ENCODE results near the gene DYNC1H1.

DYNC1H1 gene

GRCh38 chr14:101953151-101953550 is 11.2 kb upstream of the DYNC1H1 start:
- Mint-ChIP-seq H3K27me3 (no peaks in the 10 kb centered on the region), H3K36me3 (peaks cover 1 to 15% of the 10 kb centered on the region in 2 donors), H3K4me1 (peaks cover 16 to 28% of the 10 kb centered on the region in 2 donors), H3K9me3 (peaks cover 0 to 1% of the 10 kb centered on the region in 2 donors), H3K4me3 (no peak overlapping the region), H3K27ac (no peak overlapping the region)
- no peak for ATAC-seq (replicated peaks)
- DNase-seq, result no peak

GRCh38 chr14:101954501-101954900 is 9.9 kb upstream of the DYNC1H1 start:
- ATAC-seq (replicated peaks), result no peak
- no peak for DNase-seq
- Mint-ChIP-seq H3K27ac (no peak overlapping the region), H3K4me1 (peaks cover 10 to 14% of the 10 kb centered on the region in 2 donors), H3K27me3 (peaks cover 0 to 4% of the 10 kb centered on the region in 2 donors), H3K4me3 (no peak overlapping the region), H3K9me3 (no peaks in the 10 kb centered on the region), H3K36me3 (peaks cover 1 to 8% of the 10 kb centered on the region in 2 donors)

- Mint-ChIP-seq H3K36me3 (peaks cover 0 to 4% of the 10 kb centered on the region in 2 donors), H3K4me1 (peaks cover 5 to 13% of the 10 kb centered on the region in 2 donors), H3K9me3 (no peaks in the 10 kb centered on the region), H3K27me3 (peaks cover 0 to 4% of the 10 kb centered on the region in 2 donors), H3K27ac (no peak overlapping the region), H3K4me3 (no peak overlapping the region)
- DNase-seq (no peak), ATAC-seq (replicated peaks) (no peak)
Measured at GRCh38 chr14:101955695-101956161, 8.6 kb upstream of the DYNC1H1 start.

- H3K27me3 Mint-ChIP-seq, result peaks cover 0 to 4% of the 10 kb centered on the region in 2 donors
- H3K27ac Mint-ChIP-seq, result no peak overlapping the region
- H3K9me3 Mint-ChIP-seq, result no peaks in the 10 kb centered on the region
- DNase-seq, result no peak
- peaks cover 5 to 14% of the 10 kb centered on the region in 2 donors for H3K4me1 Mint-ChIP-seq
- no peaks in the 10 kb centered on the region for H3K36me3 Mint-ChIP-seq
- no peak for ATAC-seq (replicated peaks)
- H3K4me3 Mint-ChIP-seq, result no peak overlapping the region
Measured at GRCh38 chr14:101956179-101956885, 8.0 kb upstream of the DYNC1H1 start.

GRCh38 chr14:101957406-101958234 is 6.8 kb upstream of the DYNC1H1 start:
- H3K9me3 Mint-ChIP-seq, result no peaks in the 10 kb centered on the region
- H3K4me1 Mint-ChIP-seq, result peaks cover 7 to 16% of the 10 kb centered on the region in 2 donors
- no peaks in the 10 kb centered on the region for H3K36me3 Mint-ChIP-seq
- H3K27me3 Mint-ChIP-seq, result peaks cover 0 to 4% of the 10 kb centered on the region in 2 donors
- DNase-seq (no peak), ATAC-seq (replicated peaks) (no peak)
- H3K4me3 Mint-ChIP-seq, result no peak overlapping the region
- H3K27ac Mint-ChIP-seq, result no peak overlapping the region

GRCh38 chr14:101958418-101959180 is 5.8 kb upstream of the DYNC1H1 start:
- no peaks in the 10 kb centered on the region for H3K36me3 Mint-ChIP-seq
- H3K4me3 Mint-ChIP-seq, result no peak overlapping the region
- H3K27me3 Mint-ChIP-seq, result peaks cover 0 to 4% of the 10 kb centered on the region in 2 donors
- H3K27ac Mint-ChIP-seq, result no peak overlapping the region
- H3K9me3 Mint-ChIP-seq, result no peaks in the 10 kb centered on the region
- ATAC-seq (replicated peaks) (no peak), DNase-seq (no peak)
- peaks cover 7 to 16% of the 10 kb centered on the region in 2 donors for H3K4me1 Mint-ChIP-seq

- no peaks in the 10 kb centered on the region for H3K36me3 Mint-ChIP-seq
- ATAC-seq (replicated peaks) (no peak), DNase-seq (no peak)
- H3K27me3 Mint-ChIP-seq, result peaks cover 0 to 4% of the 10 kb centered on the region in 2 donors
- H3K9me3 Mint-ChIP-seq, result no peaks in the 10 kb centered on the region
- H3K4me3 Mint-ChIP-seq, result no peak overlapping the region
- H3K27ac Mint-ChIP-seq, result no peak overlapping the region
- H3K4me1 Mint-ChIP-seq, result peaks cover 11 to 22% of the 10 kb centered on the region in 2 donors
Measured at GRCh38 chr14:101959277-101959676, 5.1 kb upstream of the DYNC1H1 start.

- DNase-seq (no peak), ATAC-seq (replicated peaks) (no peak)
- peaks cover 0 to 4% of the 10 kb centered on the region in 2 donors for H3K27me3 Mint-ChIP-seq
- H3K9me3 Mint-ChIP-seq, result no peaks in the 10 kb centered on the region
- H3K4me3 Mint-ChIP-seq, result no peak overlapping the region
- H3K27ac Mint-ChIP-seq, result no peak overlapping the region
- H3K4me1 Mint-ChIP-seq, result peaks cover 11 to 25% of the 10 kb centered on the region in 2 donors
- H3K36me3 Mint-ChIP-seq, result peaks cover 0 to 2% of the 10 kb centered on the region in 2 donors
Measured at GRCh38 chr14:101960225-101960624, 4.1 kb upstream of the DYNC1H1 start.

- Mint-ChIP-seq H3K4me3 (no peak overlapping the region), H3K27ac (peak overlapping the region; percentile 68), H3K27me3 (peaks cover 0 to 4% of the 10 kb centered on the region in 2 donors), H3K9me3 (no peaks in the 10 kb centered on the region), H3K36me3 (peaks cover 0 to 2% of the 10 kb centered on the region in 2 donors), H3K4me1 (peaks cover 11 to 32% of the 10 kb centered on the region in 2 donors)
- ATAC-seq (replicated peaks), result peak; percentile 35 to 48
- DNase-seq, result peak; percentile 67
Measured at GRCh38 chr14:101961011-101961721, 3.2 kb upstream of the DYNC1H1 start.

- H3K27ac Mint-ChIP-seq, result no peak overlapping the region
- H3K36me3 Mint-ChIP-seq, result peaks cover 0 to 2% of the 10 kb centered on the region in 2 donors
- peaks cover 0 to 4% of the 10 kb centered on the region in 2 donors for H3K27me3 Mint-ChIP-seq
- no peak for ATAC-seq (replicated peaks)
- no peaks in the 10 kb centered on the region for H3K9me3 Mint-ChIP-seq
- H3K4me1 Mint-ChIP-seq, result peaks cover 11 to 32% of the 10 kb centered on the region in 2 donors
- no peak overlapping the region for H3K4me3 Mint-ChIP-seq
- no peak for DNase-seq
Measured at GRCh38 chr14:101961746-101962502, 2.4 kb upstream of the DYNC1H1 start.

GRCh38 chr14:101962503-101962874 is 1.9 kb upstream of the DYNC1H1 start:
- peaks cover 0 to 4% of the 10 kb centered on the region in 2 donors for H3K27me3 Mint-ChIP-seq
- no peak for DNase-seq
- no peaks in the 10 kb centered on the region for H3K9me3 Mint-ChIP-seq
- H3K36me3 Mint-ChIP-seq, result peaks cover 0 to 2% of the 10 kb centered on the region in 2 donors
- peaks cover 13 to 32% of the 10 kb centered on the region in 2 donors for H3K4me1 Mint-ChIP-seq
- no peak overlapping the region for H3K4me3 Mint-ChIP-seq
- no peak overlapping the region for H3K27ac Mint-ChIP-seq
- no peak for ATAC-seq (replicated peaks)

- DNase-seq, result no peak
- H3K4me1 Mint-ChIP-seq, result peaks cover 16 to 36% of the 10 kb centered on the region in 2 donors
- H3K9me3 Mint-ChIP-seq, result no peaks in the 10 kb centered on the region
- peaks cover 0 to 4% of the 10 kb centered on the region in 2 donors for H3K27me3 Mint-ChIP-seq
- peaks cover 3 to 8% of the 10 kb centered on the region in 2 donors for H3K36me3 Mint-ChIP-seq
- no peak for ATAC-seq (replicated peaks)
- H3K4me3 Mint-ChIP-seq, result no peak overlapping the region
- no peak overlapping the region for H3K27ac Mint-ChIP-seq
Measured at GRCh38 chr14:101963052-101963451, 1.3 kb upstream of the DYNC1H1 start.

Data from stimulated activated naive B cell treated with anti-CD40 and anti-IgM and Interleukin-4, amounts not matched to agents 10 μg/mL and 1 μg/mL and 100 μg/mL, for 72 hours (primary cell).